Endothelial cell of umbilical vein (primary cell): ENCODE results near the gene TRPV6. TPM values are rescaled to one million over a fixed set of nuclear protein-coding genes. Genes with fewer than 3 reads are reported as not detected.

ENCODE experiments used
- BruUV-seq: library from RNA; stranded (reverse); fragments of 400-500 nt; replicated peaks from 2 replicates; lab custom pipeline; 2021; lab: Mats Ljungman, UMichigan
- CTCF ChIA-PET: fragments of 300-600, 350-600 bp; sonication (Branson Sonifier 250); formaldehyde crosslinking; loops from one replicate; lab custom pipeline; 2021; ENCODE audit warnings: antibody characterized with exemption, inconsistent platforms; lab: Charles Lee
- POLR2A ChIA-PET: fragments of 300-600, 350-600 bp; sonication (Branson Sonifier 250); formaldehyde crosslinking; loops from one replicate; lab custom pipeline; 2021; ENCODE audit warnings: antibody characterized with exemption, inconsistent platforms; lab: Charles Lee
- DNase-seq: peaks from one replicate; pipeline ENCODE4 v3.0.0-alpha.2; 2011; ENCODE audit warnings: low read depth, low spot score
- FAIRE-seq: peaks from 2 replicates; lab custom pipeline; 2011; peaks lifted over from hg19 to GRCh38; lab: Jason Lieb, UNC
- H2AFZ ChIP-seq: 2 replicates; pipeline ENCODE4 v1.6.0; 2012; ENCODE audit warnings: low read depth, low read length, control low read depth, inconsistent platforms
- H3K27ac ChIP-seq: 2 replicates; pipeline ENCODE4 v1.5.1; 2011; ENCODE audit warnings: low read depth, mild to moderate bottlenecking, control low read depth, low read length, moderate library complexity; ENCODE audit not compliant: insufficient read depth
- H3K27me3 ChIP-seq, 2 experiments: 2 replicates each; pipeline versions ENCODE4 v1.6.0 to v1.6.1; 2011; ENCODE audit warnings: low read length in 2 of 2, mixed read lengths in 1 of 2; ENCODE audit not compliant: control insufficient read depth in 2 of 2, insufficient read depth in 2 of 2
- H3K36me3 ChIP-seq, 2 experiments: 2 replicates in 1 of 2; 3 replicates in 1 of 2; pipeline ENCODE4 v1.5.1; 2011; ENCODE audit warnings: low read length in 2 of 2, mild to moderate bottlenecking in 1 of 2, moderate library complexity in 1 of 2; ENCODE audit not compliant: control insufficient read depth in 2 of 2, insufficient read depth in 2 of 2; ENCODE audit errors: extremely low read depth in 1 of 2
- H3K4me1 ChIP-seq: 3 replicates; pipeline ENCODE4 v1.5.1; 2011; ENCODE audit warnings: mild to moderate bottlenecking, low read length; ENCODE audit not compliant: control insufficient read depth, insufficient read depth; ENCODE audit errors: extremely low read depth
- H3K4me2 ChIP-seq: 2 replicates; pipeline ENCODE4 v1.6.1; 2011; ENCODE audit warnings: low read length, control low read depth, mixed read lengths; ENCODE audit not compliant: insufficient read depth
- H3K4me3 ChIP-seq, 3 experiments: fragments of 200-600 bp in 1 of 3; sonication (generic), shearing (Covaris generic) in 1 of 3; replicated peaks in 1 of 3; 2 replicates each; pipeline ENCODE4 v1.5.1; 2011 to 2016; ENCODE audit warnings: control low read depth in 3 of 3, low read length in 3 of 3, mild to moderate bottlenecking in 2 of 3, inconsistent platforms in 1 of 3, low read depth in 1 of 3, moderate library complexity in 1 of 3; ENCODE audit not compliant: insufficient read depth in 1 of 3
- H3K79me2 ChIP-seq: 2 replicates; pipeline ENCODE4 v1.6.0; 2012; ENCODE audit warnings: low read length, inconsistent platforms; ENCODE audit not compliant: control insufficient read depth, insufficient read depth
- H3K9ac ChIP-seq: replicated peaks from 2 replicates; pipeline ENCODE3; 2011; ENCODE audit warnings: low read length, control low read depth; ENCODE audit not compliant: insufficient read depth; ENCODE audit errors: extremely low read depth
- H3K9me1 ChIP-seq: replicated peaks from 3 replicates; pipeline ENCODE4 v1.6.0; 2011; ENCODE audit warnings: mild to moderate bottlenecking, low read length; ENCODE audit not compliant: control insufficient read depth, insufficient read depth; ENCODE audit errors: extremely low read depth
- H3K9me3 ChIP-seq: replicated peaks from 2 replicates; pipeline ENCODE4 v1.5.1; 2012; ENCODE audit warnings: low read length, inconsistent platforms; ENCODE audit not compliant: control insufficient read depth, insufficient read depth
- H4K20me1 ChIP-seq: replicated peaks from 2 replicates; pipeline ENCODE3; 2011; ENCODE audit warnings: mild to moderate bottlenecking, low read length; ENCODE audit not compliant: control insufficient read depth, insufficient read depth; ENCODE audit errors: extremely low read depth
- CTCF ChIP-seq, 2 donors: IDR thresholded peaks; 1 replicate in 1 of 2; 2 replicates in 1 of 2; pipeline ENCODE4 v1.5.1; 2011; ENCODE audit warnings: low read length in 2 of 2, mild to moderate bottlenecking in 2 of 2, moderate library complexity in 2 of 2, control low read depth in 1 of 2, inconsistent platforms in 1 of 2, low read depth in 1 of 2; ENCODE audit not compliant: insufficient read depth in 1 of 2; ENCODE audit errors: extremely low read depth in 1 of 2
- EZH2 ChIP-seq: IDR thresholded peaks from 2 replicates; pipeline ENCODE4 v1.6.1; 2012; ENCODE audit warnings: borderline replicate concordance, low read depth, mild to moderate bottlenecking, moderate library complexity, low read length, inconsistent platforms; ENCODE audit not compliant: severe bottlenecking
- FOS ChIP-seq: IDR thresholded peaks from 2 replicates; pipeline ENCODE4 v1.6.1; 2011; ENCODE audit warnings: mild to moderate bottlenecking, low read length, moderate library complexity, borderline replicate concordance; ENCODE audit not compliant: insufficient read depth
- GATA2 ChIP-seq: IDR thresholded peaks from 2 replicates; pipeline ENCODE4 v1.7.0; 2011; ENCODE audit warnings: low read depth, mild to moderate bottlenecking, moderate library complexity, mixed read lengths, low read length; ENCODE audit not compliant: insufficient read length, insufficient read depth
- JUN ChIP-seq: IDR thresholded peaks from 2 replicates; pipeline ENCODE4 v1.6.1; 2011; ENCODE audit warnings: borderline replicate concordance, low read depth; ENCODE audit not compliant: insufficient read length, insufficient read depth
- MYC ChIP-seq: IDR thresholded peaks from one replicate; pipeline ENCODE4 v1.6.1; 2011; ENCODE audit warnings: mild to moderate bottlenecking, low read depth, low read length
- POLR2A ChIP-seq: IDR thresholded peaks from 2 replicates; pipeline ENCODE4 v1.6.1; 2012; ENCODE audit warnings: low read depth, mild to moderate bottlenecking, control low read depth, low read length
- POLR2AphosphoS5 ChIP-seq: IDR thresholded peaks from 2 replicates; pipeline ENCODE4 v1.6.1; 2012; ENCODE audit warnings: low read depth, mild to moderate bottlenecking, control low read depth, low read length, moderate library complexity; ENCODE audit not compliant: insufficient read depth
- dilution Hi-C: fragments of 300-500 bp; cut with MboI; formaldehyde crosslinking; loops from one replicate; pipeline ENCODE4 v1.15.0; 2019; ENCODE audit warnings: low sequenced_read_pairs; ENCODE audit not compliant: extremely low pct_ligation_motif_present
- intact Hi-C: fragments of 100-400 bp; cut with micrococcal nuclease; formaldehyde crosslinking; loops from one replicate; pipeline ENCODE4 v1.10.0; 2022
- polyA plus RNA-seq, 4 experiments: library from polyadenylated mRNA; depleted of rRNA in 3 of 4; stranded (reverse) in 3 of 4; unstranded in 1 of 4; fragments of >200 nt; gene quantifications; 2 replicates each; pipeline versions ENCODE4 v1.2.1 to v1.2.3, GENCODE V29; 2011 to 2012; ENCODE audit warnings: missing spikeins in 1 of 4
- total RNA-seq: library from RNA; stranded (reverse); gene quantifications from 2 replicates; pipeline ENCODE4 v1.2.3, GENCODE V29; 2021
- TF ChIP-seq, protein P1 (sequence below): IDR thresholded peaks from 2 replicates; pipeline ENCODE4 v1.6.1; 2011; ENCODE audit not compliant: insufficient read depth, insufficient read length

TRPV6 gene
- total and polyA plus RNA-seq, 2 donors (not counting 3 experiments of a cell fraction or from before 2014, with no cell fraction given): not detected

DNA sequence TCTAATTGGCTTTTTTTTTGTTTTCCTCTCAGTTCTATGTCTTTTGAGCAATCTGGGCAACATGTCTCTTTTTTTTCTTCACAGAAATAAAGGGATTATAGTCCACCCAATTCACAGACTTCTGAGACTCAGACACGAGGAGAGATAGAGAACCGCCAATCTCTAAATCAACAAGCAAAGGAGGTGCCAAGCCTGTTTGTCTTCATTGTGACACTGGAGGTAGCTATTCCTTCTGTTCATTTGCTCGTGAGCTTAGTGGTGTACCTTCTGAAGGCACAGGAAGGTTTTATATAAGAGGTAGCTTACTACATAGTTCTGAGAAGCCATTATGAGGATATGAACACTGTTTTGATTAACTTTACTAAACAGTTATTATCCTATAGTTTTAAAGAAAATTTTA lies 24.6 kb downstream of the TRPV6 start:
- TF ChIP-seq GATA2: no peak
- TF ChIP-seq CTCF (IDR thresholded peaks at IDR 0.05; ENCODE audit: extremely low read depth in 1 of 2, insufficient read depth in 1 of 2, low read depth in 1 of 2, low read length in 2 of 2): no peak
- no peak for TF ChIP-seq JUN
- TF ChIP-seq MYC: no peak
- no peak for TF ChIP-seq POLR2A
- TF ChIP-seq FOS: no peak
- TF ChIP-seq, protein P1, sequence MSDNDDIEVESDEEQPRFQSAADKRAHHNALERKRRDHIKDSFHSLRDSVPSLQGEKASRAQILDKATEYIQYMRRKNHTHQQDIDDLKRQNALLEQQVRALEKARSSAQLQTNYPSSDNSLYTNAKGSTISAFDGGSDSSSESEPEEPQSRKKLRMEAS: no peak
- no peak for TF ChIP-seq EZH2
- TF ChIP-seq POLR2AphosphoS5: no peak
- no peak overlapping the region for H3K27ac ChIP-seq
- H3K9me3 ChIP-seq: no peaks in the 10 kb centered on the region
- no peak overlapping the region for H3K4me2 ChIP-seq
- no peak overlapping the region for H3K4me3 ChIP-seq
- CTCF ChIA-PET: interaction anchor here (0.7 to 1.8 kb wide), 4 partner anchors 9 to 354 kb away, joined by 3 to 5 read pairs (median 4); no protein-coding TSS in a partner anchor
- H3K4me1 ChIP-seq: no peaks in the 10 kb centered on the region
- intact Hi-C loops (no loop called here), dilution Hi-C loops (no loop called here)
- POLR2A ChIA-PET: no interaction called here
- H3K9me1 ChIP-seq: no peaks in the 10 kb centered on the region
- H3K79me2 ChIP-seq: no peaks in the 10 kb centered on the region
- DNase-seq (no peak), FAIRE-seq (no peak)
- BruUV-seq: no TSS peak
- H4K20me1 ChIP-seq: no peaks in the 10 kb centered on the region
- no peak overlapping the region for H2AFZ ChIP-seq
- H3K9ac ChIP-seq: no peak overlapping the region
- no peaks in the 10 kb centered on the region for H3K36me3 ChIP-seq
- peaks cover 0 to 2% of the 10 kb centered on the region in 2 experiments for H3K27me3 ChIP-seq
